Mesothelial cell of epicardium (in vitro differentiated cells): ENCODE data around the gene CXorf38. TPM values are rescaled to one million over a fixed set of nuclear protein-coding genes. Genes with fewer than 3 reads are reported as not detected.

ENCODE experiments used
- DNase-seq, 2 experiments: peaks; one replicate each; pipeline ENCODE4 v3.0.0; 2021; ENCODE audit warnings: low spot score in 2 of 2; ENCODE audit not compliant: unreplicated experiment in 2 of 2
- H3K27ac Mint-ChIP-seq: 2 replicates; pipeline ENCODE4 v1.8.0; 2021; ENCODE audit warnings: mixed read lengths
- H3K27me3 Mint-ChIP-seq: 2 replicates; pipeline ENCODE4 v1.8.0; 2021; ENCODE audit warnings: low read depth, mixed read lengths
- H3K36me3 Mint-ChIP-seq: 2 replicates; pipeline ENCODE4 v1.8.0; 2021; ENCODE audit warnings: mixed read lengths
- H3K4me1 Mint-ChIP-seq: 2 replicates; pipeline ENCODE4 v1.8.0; 2021; ENCODE audit warnings: mixed read lengths
- H3K4me3 Mint-ChIP-seq: 2 replicates; pipeline ENCODE4 v1.8.0; 2021; ENCODE audit warnings: mild to moderate bottlenecking, moderate library complexity, mixed read lengths
- H3K9me3 Mint-ChIP-seq: 2 replicates; pipeline ENCODE4 v1.8.0; 2021; ENCODE audit warnings: mixed read lengths
- total RNA-seq: library from RNA; stranded (reverse); gene quantifications from 3 replicates; pipeline ENCODE4 v1.2.1, GENCODE V29; 2021
- TF ChIP-seq, protein P1 (sequence below): fragments of 200-600 bp; sonication (generic); IDR thresholded peaks from one replicate; pipeline ENCODE4 v1.5.0; 2021; ENCODE audit warnings: antibody characterized with exemption; ENCODE audit not compliant: unreplicated experiment

CXorf38 gene, protein sequence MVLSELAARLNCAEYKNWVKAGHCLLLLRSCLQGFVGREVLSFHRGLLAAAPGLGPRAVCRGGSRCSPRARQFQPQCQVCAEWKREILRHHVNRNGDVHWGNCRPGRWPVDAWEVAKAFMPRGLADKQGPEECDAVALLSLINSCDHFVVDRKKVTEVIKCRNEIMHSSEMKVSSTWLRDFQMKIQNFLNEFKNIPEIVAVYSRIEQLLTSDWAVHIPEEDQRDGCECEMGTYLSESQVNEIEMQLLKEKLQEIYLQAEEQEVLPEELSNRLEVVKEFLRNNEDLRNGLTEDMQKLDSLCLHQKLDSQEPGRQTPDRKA
- 8.9 to 10.2 TPM (median 10.2 TPM) in 3 replicates for total RNA-seq

DNA sequence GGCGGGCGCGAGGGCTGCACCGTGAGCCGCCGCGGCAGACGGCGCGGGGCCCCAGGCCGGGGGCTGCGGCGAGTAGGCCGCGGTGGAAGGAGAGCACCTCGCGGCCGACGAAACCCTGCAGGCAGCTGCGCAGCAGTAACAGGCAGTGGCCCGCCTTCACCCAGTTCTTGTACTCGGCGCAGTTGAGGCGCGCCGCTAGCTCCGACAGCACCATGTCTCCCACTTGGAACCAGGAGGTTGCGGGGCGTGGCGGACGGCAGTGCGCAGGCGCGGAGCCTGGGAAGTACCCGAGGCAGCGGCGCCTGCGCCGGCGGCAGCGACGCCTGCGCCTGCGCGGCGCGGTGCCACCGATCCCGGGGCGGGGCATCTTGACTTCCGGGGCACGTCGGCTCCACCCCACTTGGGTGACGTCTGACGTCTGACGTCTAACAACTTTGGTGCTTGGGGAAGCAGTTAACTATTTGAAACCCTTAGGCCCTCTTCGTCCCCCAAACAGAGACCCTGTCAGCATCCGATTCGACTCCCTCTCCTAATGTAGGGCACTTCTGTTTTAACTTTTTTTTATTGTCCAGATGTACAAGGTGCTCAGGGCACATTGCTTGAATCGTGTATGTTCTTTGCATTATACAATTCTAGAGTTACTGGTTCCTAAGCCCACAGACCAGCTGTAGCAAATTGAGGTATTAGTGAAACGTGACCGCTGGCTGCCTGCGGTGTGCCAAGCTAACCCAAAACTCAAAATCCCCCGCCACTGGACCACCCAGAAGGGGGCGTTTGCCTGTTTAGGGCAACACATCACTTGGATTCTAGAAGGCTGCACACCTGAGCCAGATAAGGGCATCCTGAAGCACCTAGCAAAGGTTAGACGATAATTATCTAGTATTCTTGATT is at the start of gene CXorf38:
Gene CXorf38, minus strand, starts transcription at position 255 of the 891 bp plus-strand sequence. Its CDS starts 41 bp downstream, at position 214.
- peak within 1 kb of the TSS; percentile 82 for H3K4me3 Mint-ChIP-seq
- H3K27ac Mint-ChIP-seq: peak within 1 kb of the TSS; percentile 97
- H3K27me3 Mint-ChIP-seq: no peaks in the 10 kb centered on the region
- peaks cover 7% of the 10 kb centered on the region for H3K9me3 Mint-ChIP-seq
- TF ChIP-seq, protein P1, sequence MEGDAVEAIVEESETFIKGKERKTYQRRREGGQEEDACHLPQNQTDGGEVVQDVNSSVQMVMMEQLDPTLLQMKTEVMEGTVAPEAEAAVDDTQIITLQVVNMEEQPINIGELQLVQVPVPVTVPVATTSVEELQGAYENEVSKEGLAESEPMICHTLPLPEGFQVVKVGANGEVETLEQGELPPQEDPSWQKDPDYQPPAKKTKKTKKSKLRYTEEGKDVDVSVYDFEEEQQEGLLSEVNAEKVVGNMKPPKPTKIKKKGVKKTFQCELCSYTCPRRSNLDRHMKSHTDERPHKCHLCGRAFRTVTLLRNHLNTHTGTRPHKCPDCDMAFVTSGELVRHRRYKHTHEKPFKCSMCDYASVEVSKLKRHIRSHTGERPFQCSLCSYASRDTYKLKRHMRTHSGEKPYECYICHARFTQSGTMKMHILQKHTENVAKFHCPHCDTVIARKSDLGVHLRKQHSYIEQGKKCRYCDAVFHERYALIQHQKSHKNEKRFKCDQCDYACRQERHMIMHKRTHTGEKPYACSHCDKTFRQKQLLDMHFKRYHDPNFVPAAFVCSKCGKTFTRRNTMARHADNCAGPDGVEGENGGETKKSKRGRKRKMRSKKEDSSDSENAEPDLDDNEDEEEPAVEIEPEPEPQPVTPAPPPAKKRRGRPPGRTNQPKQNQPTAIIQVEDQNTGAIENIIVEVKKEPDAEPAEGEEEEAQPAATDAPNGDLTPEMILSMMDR: no peak
- peaks cover 1% of the 10 kb centered on the region for H3K36me3 Mint-ChIP-seq
- DNase-seq: peak; percentile 79 to 93
- peaks cover 19% of the 10 kb centered on the region for H3K4me1 Mint-ChIP-seq

DNA sequence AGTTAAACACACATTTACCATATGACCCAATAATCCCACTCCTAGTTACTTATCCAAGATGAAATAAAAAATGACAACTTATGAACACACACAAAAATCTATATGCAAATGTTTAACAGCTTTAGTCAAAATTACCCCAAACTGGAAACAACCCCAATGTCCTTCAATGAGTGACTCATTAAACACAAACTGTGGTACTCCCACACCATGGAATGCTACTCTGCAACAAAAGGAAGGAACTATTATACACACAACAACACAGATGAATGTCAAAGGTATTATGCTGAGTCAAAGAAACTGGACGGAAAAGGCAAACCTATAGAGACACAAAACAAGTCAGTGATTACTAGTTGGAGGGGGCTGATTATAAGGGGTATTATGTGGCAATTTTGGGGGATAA is 47.4 kb upstream of the CXorf38 start:
- Mint-ChIP-seq H3K27ac (no peak overlapping the region), H3K9me3 (peaks cover 26% of the 10 kb centered on the region), H3K36me3 (peaks cover 38% of the 10 kb centered on the region), H3K4me1 (no peaks in the 10 kb centered on the region), H3K4me3 (no peak overlapping the region), H3K27me3 (no peaks in the 10 kb centered on the region)
- TF ChIP-seq, protein P1: no peak
- DNase-seq: no peak

DNA sequence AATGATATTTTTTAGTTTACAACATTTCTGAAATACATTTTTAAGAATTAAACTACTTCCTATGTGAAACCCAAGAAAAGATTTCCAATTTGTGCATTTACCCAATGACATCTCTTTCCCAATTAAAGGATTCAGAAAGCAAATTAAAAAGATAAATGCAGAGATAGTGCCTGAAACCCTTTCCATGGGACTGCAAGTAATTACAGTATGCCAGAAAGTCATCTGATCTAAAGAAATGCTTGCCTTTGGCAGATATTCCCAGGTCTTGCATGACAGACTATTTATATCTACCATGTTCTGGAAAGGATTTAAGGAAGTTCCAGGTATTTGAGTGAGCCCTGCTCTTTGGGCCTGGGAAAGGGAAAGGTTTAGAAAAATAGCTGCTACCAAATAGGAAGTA is 41.6 kb upstream of the CXorf38 start:
- Mint-ChIP-seq H3K4me1 (no peaks in the 10 kb centered on the region), H3K27me3 (no peaks in the 10 kb centered on the region), H3K27ac (no peak overlapping the region), H3K36me3 (peaks cover 23% of the 10 kb centered on the region), H3K4me3 (no peak overlapping the region), H3K9me3 (peaks cover 12% of the 10 kb centered on the region)
- no peak for DNase-seq
- TF ChIP-seq, protein P1: no peak

DNA sequence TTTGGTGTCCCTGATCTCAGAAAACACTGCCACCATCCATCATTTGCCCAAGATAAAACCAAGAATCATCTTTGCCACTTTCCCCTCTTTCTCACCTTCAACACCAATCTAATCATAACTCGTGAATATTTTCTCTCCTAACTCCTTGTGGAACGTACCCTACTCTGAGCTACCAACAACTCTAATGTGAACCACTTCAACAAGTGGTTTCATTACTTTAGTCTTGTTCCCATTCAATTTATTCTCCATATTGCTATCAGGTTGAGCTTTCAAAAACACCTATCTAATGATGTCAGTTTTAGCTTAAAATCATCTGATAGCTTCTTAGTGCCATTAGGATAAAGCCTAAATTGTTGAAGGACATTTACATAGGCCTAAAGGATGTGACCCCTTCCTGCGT is 39.8 kb upstream of the CXorf38 start:
- H3K9me3 Mint-ChIP-seq: peaks cover 3% of the 10 kb centered on the region
- TF ChIP-seq, protein P1: no peak
- H3K4me1 Mint-ChIP-seq: no peaks in the 10 kb centered on the region
- DNase-seq: no peak
- H3K27ac Mint-ChIP-seq: no peak overlapping the region
- H3K36me3 Mint-ChIP-seq: peaks cover 13% of the 10 kb centered on the region
- H3K4me3 Mint-ChIP-seq: no peak overlapping the region
- H3K27me3 Mint-ChIP-seq: no peaks in the 10 kb centered on the region

DNA sequence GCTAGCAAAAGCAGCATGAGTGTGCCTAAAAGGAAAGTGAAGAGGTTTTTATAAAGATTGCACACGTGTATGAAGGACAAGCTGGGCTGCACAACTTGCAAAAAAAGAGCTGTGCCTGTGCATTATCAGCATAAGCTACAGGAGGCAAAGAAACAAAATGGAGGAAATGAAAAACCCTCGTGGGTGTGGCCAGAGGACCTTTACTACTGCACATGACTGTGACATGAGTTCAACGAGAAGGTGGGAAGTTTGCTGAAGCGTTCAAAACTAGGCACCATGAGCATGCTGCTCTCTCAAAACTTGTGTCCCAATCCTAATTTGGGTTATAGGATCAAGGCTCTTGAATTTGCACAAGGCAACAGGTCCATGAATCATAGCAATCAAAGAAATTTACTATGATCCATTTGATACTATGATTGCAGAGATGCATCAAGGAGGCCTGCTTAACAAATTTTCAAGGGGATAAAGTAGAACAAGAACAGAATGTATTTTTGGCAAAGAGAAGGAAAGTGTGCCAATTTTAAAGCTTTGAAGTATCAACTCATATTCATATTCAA is 38.1 kb upstream of the CXorf38 start:
- Mint-ChIP-seq H3K36me3 (peaks cover 10% of the 10 kb centered on the region), H3K27ac (no peak overlapping the region)

More for the DNA sequence above, 38.1 kb upstream of the CXorf38 start:
- Mint-ChIP-seq H3K27me3 (no peaks in the 10 kb centered on the region), H3K4me3 (no peak overlapping the region), H3K4me1 (no peaks in the 10 kb centered on the region), H3K9me3 (peaks cover 3% of the 10 kb centered on the region)
- no peak for DNase-seq
- TF ChIP-seq, protein P1: no peak
